Upper lobe of right lung (tissue), 1 donor: Measurements from ENCODE around the gene RADIL. TPM values are rescaled to one million over a fixed set of nuclear protein-coding genes. Genes with fewer than 3 reads are reported as not detected.
"Not testable (repeated sequence)": the region's sequence is repeated elsewhere in the genome, so short reads cannot be mapped to it uniquely, and the experiment has no call there.

Experiments
- ATAC-seq: fragments of 200-7000 bp; cut with Tn5 transposase; one replicate; pipeline ENCODE4 v1.9.1; 2020; ENCODE audit warnings: mild to moderate bottlenecking, moderate library complexity
- DNase-seq: peaks from one replicate; pipeline ENCODE4 v3.0.0-alpha.2; 2020
- H3K27ac ChIP-seq: fragments of 200-600 bp; one replicate; pipeline ENCODE4 v1.8.0; 2022
- H3K27me3 ChIP-seq: fragments of 200-600 bp; one replicate; pipeline ENCODE4 v1.8.0; 2022; ENCODE audit warnings: mild to moderate bottlenecking
- H3K36me3 ChIP-seq: fragments of 200-600 bp; one replicate; pipeline ENCODE4 v1.8.0; 2022
- H3K4me1 ChIP-seq: fragments of 200-600 bp; one replicate; pipeline ENCODE4 v1.8.0; 2022
- H3K4me3 ChIP-seq: fragments of 200-600 bp; one replicate; pipeline ENCODE4 v1.8.0; 2022; ENCODE audit warnings: mild to moderate bottlenecking
- H3K9me3 ChIP-seq: fragments of 200-600 bp; one replicate; pipeline ENCODE4 v1.8.0; 2022
- intact Hi-C: fragments of 100-400 bp; cut with DNase I; formaldehyde crosslinking; loops from one replicate; pipeline ENCODE4 v1.11.0; 2022
- total RNA-seq: library from RNA; stranded (reverse); fragmentation: NEBNext Ultra II Directional; extraction: Animal tissue kit (Norgen Biotek cat#: 25700); gene quantifications from one replicate; pipeline ENCODE4 v1.2.1, GENCODE V29; 2021
- TF ChIP-seq, protein P1 (sequence below): fragments of 200-600 bp; IDR thresholded peaks from one replicate; pipeline ENCODE4 v1.8.0; 2022; ENCODE audit warnings: antibody characterized with exemption
- donor health status: DM: no; HTN: yes; CAD: no; lungs with severe emphysema.

The RADIL gene
- total RNA-seq, 1 donor from 2014 or later: 7.3 TPM

DNA sequence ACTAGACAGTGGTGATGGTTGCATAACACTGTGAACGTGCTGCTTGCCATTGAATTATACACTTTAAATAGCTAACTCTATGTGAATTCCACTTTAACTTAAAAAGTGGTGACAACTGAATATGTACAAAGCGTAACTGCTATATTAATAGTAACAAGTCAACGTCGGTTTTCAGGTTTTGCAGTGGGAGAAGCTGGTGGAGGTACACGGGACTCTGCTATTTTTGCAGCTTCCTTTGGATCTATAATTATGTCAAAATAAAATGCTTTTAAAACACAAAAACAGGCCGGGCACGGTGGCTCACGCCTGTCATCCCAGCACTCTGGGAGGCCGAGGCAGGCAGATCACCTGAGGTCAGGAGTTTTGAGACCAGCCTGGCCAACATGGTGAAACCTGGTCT is 87.1 kb downstream of the RADIL start:
- DNase-seq: no peak
- Histone ChIP-seq H3K36me3 (peaks cover 2% of the 10 kb centered on the region), H3K27me3 (no peaks in the 10 kb centered on the region), H3K9me3 (no peaks in the 10 kb centered on the region), H3K27ac (no peak overlapping the region), H3K4me3 (no peak overlapping the region), H3K4me1 (peaks cover 4% of the 10 kb centered on the region)
- ATAC-seq: no peak
- intact Hi-C loops: loop anchor here (5.0 kb wide), 1 partner anchor 286 kb away; no protein-coding TSS in a partner anchor
- TF ChIP-seq, protein P1, sequence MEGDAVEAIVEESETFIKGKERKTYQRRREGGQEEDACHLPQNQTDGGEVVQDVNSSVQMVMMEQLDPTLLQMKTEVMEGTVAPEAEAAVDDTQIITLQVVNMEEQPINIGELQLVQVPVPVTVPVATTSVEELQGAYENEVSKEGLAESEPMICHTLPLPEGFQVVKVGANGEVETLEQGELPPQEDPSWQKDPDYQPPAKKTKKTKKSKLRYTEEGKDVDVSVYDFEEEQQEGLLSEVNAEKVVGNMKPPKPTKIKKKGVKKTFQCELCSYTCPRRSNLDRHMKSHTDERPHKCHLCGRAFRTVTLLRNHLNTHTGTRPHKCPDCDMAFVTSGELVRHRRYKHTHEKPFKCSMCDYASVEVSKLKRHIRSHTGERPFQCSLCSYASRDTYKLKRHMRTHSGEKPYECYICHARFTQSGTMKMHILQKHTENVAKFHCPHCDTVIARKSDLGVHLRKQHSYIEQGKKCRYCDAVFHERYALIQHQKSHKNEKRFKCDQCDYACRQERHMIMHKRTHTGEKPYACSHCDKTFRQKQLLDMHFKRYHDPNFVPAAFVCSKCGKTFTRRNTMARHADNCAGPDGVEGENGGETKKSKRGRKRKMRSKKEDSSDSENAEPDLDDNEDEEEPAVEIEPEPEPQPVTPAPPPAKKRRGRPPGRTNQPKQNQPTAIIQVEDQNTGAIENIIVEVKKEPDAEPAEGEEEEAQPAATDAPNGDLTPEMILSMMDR: no peak

DNA sequence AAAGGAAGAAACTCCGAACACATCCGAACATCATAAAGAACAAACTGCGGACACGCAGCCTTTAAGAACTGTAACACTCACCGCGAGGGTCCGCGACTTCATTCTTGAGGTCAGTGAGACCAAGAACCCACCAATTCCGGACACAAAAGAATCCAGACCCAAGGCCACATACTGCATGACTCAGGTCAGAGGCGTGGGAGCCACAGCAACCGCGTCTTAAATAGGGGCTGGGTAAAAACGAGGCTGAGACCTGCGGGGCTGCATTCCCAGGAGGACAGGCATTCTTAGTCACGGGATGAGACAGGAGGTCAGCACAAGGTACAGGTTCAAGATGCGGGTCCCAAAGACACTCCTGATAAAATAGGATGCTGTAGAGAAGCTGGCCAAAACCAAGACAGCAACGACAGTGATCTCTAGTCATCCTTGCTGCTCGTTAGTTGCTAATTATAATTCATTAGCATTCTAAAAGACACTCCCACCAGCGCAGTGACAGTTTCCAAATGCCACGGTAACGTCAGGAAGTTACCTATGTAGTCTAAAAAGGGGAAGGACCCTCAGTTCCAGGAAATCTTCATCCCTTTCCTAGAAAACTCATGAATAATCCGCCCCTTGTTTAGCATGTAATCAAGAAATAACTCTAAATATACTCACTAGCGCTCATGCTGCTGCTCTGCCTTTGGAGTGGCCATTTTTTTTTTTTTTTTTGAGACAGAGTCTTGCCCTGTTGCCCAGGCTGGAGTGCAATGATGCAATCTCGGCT is 88.7 kb downstream of the RADIL start:
- ATAC-seq (no peak), DNase-seq (no peak)
- TF ChIP-seq, protein P1: no peak

DNA sequence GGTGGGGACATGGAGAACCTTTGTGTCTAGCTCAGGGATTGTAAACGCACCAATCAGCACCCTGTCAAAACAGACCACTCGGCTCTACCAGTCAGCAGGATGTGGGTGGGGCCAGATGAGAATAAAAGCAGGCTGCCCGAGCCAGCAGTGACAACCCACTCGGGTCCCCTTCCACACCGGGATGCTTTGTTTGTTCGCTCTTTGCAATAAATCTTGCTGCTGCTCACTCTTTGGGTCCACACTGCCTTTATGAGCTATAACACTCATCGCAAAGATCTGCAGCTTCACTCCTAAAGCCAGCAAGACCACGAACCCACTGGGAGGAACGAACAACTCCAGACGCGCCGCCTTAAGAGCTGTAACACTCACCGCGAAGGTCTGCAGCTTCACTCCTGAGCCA is 89.3 kb downstream of the RADIL start:
- peaks cover 22% of the 10 kb centered on the region for H3K36me3 ChIP-seq
- H3K4me3 ChIP-seq, H3K27me3 ChIP-seq, intact Hi-C loops, H3K4me1 ChIP-seq, ATAC-seq, H3K9me3 ChIP-seq, DNase-seq, H3K27ac ChIP-seq: not testable (repeated sequence)

More for the DNA sequence above, 88.7 kb downstream of the RADIL start:
- H3K4me1 ChIP-seq: peaks cover 4% of the 10 kb centered on the region
- H3K27ac ChIP-seq: no peak overlapping the region
- H3K9me3 ChIP-seq: no peaks in the 10 kb centered on the region
- no peak overlapping the region for H3K4me3 ChIP-seq
- H3K36me3 ChIP-seq: peaks cover 17% of the 10 kb centered on the region
- intact Hi-C loops: loop anchor here (5.0 kb wide), 1 partner anchor 288 kb away; no protein-coding TSS in a partner anchor
- H3K27me3 ChIP-seq: no peaks in the 10 kb centered on the region

DNA sequence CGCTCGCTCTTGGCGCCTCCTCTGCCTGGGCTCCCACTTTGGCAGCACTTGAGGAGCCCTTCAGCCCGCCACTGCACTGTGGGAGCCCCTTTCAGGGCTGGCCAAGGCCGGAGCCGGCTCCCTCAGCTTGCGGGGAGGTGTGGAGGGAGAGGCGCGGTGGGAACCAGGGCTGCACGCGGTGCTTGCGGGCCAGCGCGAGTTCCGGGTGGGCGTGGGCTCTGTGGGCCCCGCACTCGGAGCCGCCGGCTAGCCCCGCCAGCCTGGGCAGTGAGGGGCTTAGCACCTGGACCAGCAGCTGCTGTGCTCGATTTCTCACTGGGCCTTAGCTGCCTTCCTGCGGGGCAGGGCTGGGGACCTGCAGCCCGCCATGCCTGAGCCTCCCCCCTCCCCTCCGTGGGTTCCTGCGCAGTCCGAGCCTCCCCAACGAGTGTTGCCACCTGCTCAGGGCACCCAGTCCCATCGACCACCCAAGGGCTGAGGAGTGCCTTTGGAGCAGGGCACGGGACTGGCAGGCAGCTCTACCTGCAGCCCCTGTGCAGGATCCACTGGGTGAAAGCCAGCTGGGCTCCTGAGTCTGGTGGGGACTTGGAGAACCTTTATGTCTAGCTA is 90.0 kb downstream of the RADIL start:
- H3K27ac ChIP-seq, DNase-seq, H3K9me3 ChIP-seq, ATAC-seq, H3K27me3 ChIP-seq, H3K4me3 ChIP-seq, intact Hi-C loops, H3K4me1 ChIP-seq: not testable (repeated sequence)
- peaks cover 28% of the 10 kb centered on the region for H3K36me3 ChIP-seq

DNA sequence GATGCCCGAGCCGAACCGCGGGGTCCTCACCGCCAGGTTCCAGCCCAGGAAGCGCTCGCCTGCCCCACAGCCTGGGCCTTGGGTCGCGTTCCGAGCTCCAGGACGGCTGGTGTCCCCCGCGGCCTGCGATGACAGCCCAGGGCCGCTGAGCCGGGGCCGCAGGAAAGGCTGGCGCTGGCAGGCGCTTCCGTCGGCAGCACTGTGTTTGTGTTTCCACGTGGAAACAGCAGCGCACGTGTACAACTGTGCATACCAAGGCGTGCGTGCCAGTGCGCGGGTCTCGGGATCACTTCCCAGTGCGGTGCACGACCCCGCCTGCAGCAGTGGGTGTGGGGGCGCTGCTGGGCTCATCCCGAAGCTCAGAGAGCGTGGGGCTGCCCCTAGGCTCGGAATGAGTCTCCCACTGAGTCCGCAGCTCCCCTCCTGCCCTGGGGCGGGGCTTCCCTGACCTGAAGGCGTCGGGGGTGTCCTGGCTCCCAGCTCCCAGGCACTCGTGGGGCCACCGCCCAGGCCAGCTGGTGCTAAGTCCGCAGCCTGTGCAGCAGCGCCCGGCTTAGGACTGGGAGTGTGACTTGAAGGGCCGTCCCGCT is 90.9 kb downstream of the RADIL start:
- intact Hi-C loops: no loop called here
- DNase-seq: no peak
- no peak overlapping the region for H3K27ac ChIP-seq
- H3K27me3 ChIP-seq: no peaks in the 10 kb centered on the region
- TF ChIP-seq, protein P1: no peak
- H3K4me3 ChIP-seq: peak overlapping the region; percentile 36
- peak; percentile 23 for ATAC-seq
- peaks cover 4% of the 10 kb centered on the region for H3K4me1 ChIP-seq
- peaks cover 36% of the 10 kb centered on the region for H3K36me3 ChIP-seq
- no peaks in the 10 kb centered on the region for H3K9me3 ChIP-seq

DNA sequence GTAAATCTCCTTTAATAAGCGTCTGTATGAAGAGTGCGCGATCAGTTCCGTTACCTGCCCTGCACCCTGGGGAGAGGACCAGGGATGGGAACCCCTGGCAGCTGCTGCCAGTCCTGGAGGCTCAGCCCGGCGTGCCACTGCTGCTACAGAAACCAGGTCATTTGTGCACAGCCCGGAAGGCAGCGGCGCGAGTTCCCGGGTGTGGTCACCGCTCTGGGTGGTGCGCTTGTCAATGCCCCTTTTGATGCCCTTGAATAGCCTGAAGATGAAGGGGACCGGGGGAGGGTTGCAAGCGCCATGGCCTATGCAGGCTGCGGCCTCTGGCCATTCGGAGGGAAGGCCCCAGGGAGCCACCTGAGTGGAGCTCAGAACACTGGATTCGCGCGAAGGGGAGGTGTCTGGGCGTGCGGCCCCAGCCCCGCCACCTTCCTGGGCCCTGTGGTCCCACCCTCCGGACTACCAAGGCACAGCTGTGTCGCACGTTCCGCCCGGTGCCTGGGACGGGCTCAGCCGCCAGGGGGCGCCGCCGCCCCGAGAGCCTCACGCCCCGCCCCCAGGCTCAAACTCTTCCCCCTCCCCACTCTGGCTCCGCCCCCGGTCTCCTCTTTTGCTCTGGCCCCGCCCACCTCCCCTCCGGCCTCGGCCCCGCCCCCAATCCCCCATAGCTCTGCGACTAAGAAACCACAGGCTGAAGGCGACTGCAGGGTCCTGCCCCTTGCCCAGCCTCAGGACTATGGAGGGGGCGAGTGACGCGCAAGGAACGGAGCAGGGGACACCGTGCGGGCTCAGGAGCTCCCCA is 91.6 kb downstream of the RADIL start:
- DNase-seq: peak; percentile 83
- no peak overlapping the region for H3K27ac ChIP-seq
- ATAC-seq: peak; percentile 89
- no peaks in the 10 kb centered on the region for H3K27me3 ChIP-seq
- no peaks in the 10 kb centered on the region for H3K9me3 ChIP-seq
- H3K4me3 ChIP-seq: peak overlapping the region; percentile 36
- intact Hi-C loops: no loop called here
- peaks cover 4% of the 10 kb centered on the region for H3K4me1 ChIP-seq
- TF ChIP-seq, protein P1: peak; percentile 80
- H3K36me3 ChIP-seq: peaks cover 43% of the 10 kb centered on the region
